ENCODE data around the gene RAB3C.

RAB3C gene

GRCh38 chr5:58838729-58839128 lies 255.9 kb downstream of the RAB3C start:
- no peak for DNase-seq

GRCh38 chr5:58842852-58843251 lies 260.0 kb downstream of the RAB3C start:
- DNase-seq = no peak

GRCh38 chr5:58844395-58844794 lies 261.5 kb downstream of the RAB3C start:
- DNase-seq = no peak

GRCh38 chr5:58847041-58847440 lies 264.2 kb downstream of the RAB3C start:
- no peak for DNase-seq

- DNase-seq = no peak
Measured at GRCh38 chr5:58849223-58849622, 266.3 kb downstream of the RAB3C start.

DNA sequence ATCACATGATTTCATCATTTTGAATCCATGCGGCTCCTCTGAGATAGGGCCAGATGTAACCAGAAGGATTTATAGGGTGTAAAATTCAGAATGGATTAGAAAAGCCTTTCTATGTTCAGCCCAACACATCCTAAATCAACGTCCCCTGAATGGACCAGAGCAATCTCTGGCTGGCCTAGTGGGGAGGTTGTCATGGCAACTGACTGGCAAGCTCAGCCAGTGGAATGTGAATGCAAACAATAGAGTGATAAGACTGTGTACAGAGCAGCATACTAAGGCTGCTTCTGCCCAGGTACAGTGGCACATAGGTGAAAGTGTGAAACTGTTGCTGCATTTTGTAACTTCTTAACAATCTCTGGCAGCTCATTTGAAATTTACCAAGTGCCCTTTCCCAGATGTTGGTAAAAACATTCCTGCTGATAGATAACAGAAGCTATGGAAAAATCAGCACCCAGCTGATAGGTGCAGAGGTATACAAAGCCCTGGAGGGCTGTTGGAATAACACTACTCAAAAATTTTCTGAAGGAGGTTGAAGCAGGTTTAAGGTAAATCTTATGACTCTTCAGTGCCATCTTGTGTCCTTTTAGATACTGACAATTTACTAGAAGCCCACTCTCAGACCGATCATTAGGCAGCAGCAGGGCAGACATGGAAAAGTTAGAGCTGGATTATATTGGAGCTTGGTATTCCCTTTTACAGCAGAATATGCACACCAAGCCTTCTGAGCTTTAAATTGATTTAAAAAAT lies 267.2 kb downstream of the RAB3C start:
- peak; percentile 24 to 29 for DNase-seq

DNA sequence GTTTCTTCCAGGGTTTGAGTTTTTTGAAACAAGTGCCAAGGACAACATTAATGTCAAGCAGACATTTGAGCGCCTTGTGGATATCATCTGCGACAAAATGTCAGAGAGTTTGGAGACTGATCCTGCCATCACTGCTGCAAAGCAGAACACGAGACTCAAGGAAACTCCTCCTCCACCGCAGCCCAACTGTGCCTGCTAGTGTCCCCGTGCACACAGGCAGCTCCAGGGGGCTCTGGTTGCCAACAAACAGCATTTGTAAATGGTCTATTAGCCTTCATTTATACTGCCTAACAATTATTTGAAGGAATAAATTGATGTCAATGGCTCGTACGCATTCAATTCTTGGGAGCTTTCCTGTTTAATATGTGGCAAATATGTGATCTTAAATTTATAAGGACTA lies 268.3 kb downstream of the RAB3C start:
- no peak for DNase-seq

DNA sequence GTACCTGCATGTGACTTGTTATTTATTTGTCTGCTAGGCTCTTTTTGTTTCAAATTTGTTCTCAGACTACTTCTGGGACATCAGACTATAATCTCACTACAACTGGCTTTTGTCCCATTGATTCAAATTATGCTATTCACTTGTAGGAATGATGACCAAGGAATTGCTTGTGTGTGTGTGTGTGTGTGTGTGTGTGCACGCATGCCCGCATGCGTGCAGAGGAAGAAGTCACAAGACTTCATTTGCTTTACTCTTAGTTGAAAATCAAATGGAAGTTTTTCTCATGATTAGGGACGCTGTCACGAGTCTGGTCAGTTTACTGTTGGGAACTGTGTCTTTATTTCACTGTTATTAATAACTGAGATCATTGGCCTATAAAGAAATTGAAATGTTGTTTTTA lies 268.7 kb downstream of the RAB3C start:
- DNase-seq = no peak

DNA sequence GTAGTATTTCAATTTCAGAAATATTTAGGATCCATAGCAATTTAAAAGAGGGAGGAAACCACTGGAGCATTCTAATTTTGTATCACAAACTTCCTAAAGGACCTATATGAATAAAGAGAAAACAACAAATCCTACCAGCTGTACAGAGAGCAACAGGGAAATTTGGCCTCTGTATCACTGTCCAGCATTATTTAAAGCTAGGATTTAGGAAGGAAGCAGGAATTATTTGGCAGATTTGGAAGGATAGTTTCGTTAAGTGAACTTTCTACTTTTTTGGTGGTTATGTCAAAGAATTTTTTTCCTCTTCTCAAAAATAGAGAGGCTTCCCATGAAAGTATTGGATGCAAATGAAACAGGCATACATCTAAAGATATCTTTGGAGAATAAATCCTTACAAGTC lies 269.7 kb downstream of the RAB3C start:
- DNase-seq = no peak

DNA sequence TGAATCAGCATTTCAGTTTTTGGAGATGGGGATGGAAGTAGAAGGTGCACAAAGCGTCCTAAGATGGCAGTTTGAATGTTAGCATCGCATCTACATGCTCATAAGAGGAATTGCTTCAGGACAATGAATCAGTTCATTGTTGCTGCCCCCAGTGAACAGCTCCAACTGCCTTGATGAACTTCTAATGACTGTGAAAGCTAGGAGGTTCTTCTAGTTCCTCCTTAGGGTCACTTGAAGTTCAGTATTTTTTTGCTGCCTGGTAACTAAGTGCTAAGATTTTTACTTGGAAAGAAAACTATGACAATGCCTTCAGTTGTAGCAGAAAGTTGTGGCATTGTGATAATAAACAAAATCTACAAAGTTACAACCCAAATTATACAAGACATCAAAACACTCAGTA lies 271.6 kb downstream of the RAB3C start:
- no peak for DNase-seq

DNA sequence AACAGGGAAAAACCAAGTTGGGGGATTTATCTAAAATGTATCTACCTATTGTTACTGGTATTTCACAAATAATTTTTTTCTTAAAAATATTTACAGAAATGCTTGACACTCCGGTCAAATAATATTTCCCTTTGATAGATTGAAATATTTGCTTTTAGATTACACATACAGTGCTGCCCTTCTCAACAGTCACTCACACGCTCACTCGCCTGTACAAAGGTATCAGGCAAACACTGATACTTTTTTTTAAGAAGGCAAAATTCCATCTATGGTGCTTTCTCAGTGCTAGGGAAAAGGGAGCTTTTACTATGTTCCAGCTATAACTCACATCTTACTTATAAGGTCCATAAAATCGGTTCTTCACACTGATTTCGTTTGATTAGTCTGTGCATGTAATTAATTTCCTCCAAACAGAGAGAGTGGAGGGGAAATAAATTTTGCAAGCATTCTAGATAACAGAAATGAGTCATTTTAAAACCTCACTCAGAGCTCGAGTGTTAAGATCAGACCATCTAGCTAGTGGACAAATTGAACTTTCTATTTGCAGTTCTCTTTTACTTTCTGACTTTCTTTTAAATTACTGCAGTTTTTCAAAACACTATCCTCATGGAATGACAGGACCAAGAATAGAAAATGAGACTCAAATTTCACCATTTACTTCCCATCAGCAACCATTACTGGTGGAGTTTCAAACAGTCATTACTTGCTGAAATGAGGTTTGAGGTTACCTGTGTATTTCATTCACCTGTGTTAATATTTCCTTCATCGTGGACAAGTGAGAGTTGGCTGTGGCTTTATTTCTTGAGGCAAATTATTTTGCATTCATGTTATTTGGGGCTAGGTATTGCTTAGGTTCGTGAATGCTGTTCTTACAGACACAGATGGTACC lies 273.2 kb downstream of the RAB3C start:
- DNase-seq = no peak

GRCh38 chr5:58857609-58858008 lies 274.7 kb downstream of the RAB3C start:
- no peak for DNase-seq

- no peak for DNase-seq
Measured at GRCh38 chr5:58860680-58861079, 277.8 kb downstream of the RAB3C start.

DNA sequence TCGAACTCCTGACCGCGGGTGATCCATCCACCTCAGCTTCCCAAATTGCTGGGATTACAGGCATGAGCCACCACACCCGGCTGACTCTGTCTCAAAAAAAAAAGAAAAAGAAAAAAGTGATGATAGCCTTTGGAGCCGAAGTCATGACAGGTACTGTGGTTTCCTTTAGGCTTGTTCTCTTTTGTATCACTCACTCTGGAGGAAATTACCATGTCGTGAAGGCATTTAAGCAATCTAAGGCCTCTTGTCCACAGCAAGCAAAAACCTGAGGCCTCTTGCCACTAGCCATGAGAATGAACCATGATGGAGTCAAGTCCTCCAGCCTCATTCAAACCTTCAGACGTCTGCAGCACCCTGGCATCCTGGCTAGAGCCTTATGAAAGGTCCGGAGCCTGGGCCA lies 286.1 kb downstream of the RAB3C start:
- no peak for DNase-seq

- peak in 1 of 2 experiments; percentile 25 for DNase-seq
Measured at GRCh38 chr5:58871648-58872242, 288.9 kb downstream of the RAB3C start.

DNA sequence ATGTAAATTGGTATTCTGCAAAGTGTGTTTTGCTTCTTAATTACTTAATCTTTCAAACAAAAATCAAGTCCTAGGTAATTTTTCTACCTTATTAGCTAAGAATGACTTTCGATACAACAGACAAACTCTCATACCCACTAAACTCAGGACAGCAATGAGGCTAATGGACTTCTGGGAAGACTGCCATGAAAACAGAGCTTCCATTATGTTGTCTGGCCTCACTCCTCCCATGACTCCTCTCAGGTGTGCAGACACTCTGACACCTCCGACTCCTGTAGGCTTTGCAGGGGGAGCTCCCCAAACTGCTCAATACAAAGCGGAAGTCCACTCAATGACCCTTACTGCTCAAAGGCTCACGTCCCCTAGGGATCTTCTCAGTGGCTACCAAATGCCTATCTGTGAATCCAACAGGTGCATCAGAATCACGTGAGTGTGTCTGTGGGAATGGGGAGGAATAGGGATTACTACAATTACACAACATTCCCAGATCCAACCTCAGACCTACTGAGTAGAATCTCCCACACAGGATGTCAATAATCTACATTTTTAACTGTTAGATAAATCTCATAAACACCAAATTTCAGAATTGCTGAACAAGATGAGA lies 289.9 kb downstream of the RAB3C start:
- DNase-seq = peak; percentile 4 to 76

DNA sequence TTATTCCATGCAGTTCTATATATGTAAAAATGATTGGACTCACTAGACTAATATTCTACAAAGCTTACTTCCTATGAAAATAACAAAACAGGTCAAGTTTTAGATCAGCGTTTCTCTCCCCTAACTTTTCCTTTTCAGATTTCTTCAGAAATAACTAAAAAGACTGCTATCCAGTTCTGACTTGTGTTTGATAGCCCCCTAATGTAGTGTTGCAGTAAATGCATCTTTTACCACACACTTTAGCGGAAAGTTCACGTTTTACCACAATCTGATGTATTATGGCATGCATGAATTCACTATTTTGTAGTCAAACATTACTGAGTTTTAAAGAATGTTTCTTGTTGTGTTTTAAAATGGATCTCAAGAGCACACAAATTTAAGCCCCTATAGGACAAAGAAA lies 292.7 kb downstream of the RAB3C start:
- DNase-seq = no peak

DNA sequence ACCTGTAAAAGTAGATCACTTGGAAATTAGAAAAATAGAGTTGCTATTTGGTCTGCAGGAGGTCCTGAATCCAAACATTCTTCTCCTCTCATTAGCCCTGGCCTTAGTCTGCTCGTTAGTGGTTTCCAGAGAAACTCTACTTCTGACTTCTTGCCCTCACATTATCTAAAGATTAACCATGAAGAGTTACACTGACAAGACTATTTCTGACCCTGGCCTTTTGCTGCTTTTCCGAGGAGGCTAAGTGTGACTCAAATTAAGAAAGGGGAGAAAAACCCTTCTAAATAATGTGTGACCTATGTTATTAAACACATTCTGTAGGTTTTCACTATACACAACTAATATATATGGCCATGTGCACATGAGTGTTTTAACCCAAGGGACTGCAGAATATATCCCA lies 302.4 kb downstream of the RAB3C start:
- DNase-seq = no peak

DNA sequence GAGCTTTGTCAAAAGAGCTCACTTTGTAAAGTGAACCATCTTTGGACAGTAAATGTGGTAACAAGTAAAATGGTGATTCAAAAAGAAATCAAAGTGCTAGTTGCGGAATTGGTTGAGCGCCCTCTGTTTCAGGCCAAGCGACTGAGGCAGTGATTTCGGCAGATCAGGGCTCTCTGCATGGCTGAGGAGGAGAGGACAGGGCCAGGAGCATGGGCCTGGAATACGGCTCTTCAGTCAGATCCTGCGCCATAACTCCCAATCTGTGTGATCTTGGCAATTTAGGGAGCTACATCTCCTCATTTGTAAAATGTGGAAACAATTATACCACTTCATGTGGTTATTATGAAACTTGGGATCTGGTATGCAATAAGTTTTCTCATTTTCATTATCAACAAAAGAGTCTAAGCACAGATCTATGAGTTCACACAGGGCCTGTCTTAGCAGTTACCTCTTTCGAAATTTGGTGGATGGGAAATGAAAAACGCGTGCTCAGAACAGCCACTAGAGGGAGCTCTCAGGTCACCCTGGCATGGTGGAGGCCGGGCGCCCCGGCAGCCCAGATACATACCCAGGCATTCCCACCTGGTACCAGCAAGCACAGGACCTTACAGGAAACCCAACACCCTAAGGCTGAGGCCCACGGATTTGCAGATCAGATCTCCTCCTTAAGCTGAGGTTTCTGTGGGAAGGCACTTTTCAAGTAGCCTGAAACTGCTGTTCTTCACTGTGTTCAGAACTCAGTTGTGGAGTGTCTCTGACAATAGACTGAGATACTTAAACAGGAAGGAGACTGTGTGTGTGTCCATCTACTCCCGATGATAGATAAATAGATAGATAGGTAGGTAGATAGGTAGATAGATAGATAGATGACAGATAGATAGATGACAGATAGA lies 303.7 kb downstream of the RAB3C start:
- peak; percentile 24 to 57 for DNase-seq

GRCh38 chr5:58887311-58887710 lies 304.4 kb downstream of the RAB3C start:
- DNase-seq = no peak

DNA sequence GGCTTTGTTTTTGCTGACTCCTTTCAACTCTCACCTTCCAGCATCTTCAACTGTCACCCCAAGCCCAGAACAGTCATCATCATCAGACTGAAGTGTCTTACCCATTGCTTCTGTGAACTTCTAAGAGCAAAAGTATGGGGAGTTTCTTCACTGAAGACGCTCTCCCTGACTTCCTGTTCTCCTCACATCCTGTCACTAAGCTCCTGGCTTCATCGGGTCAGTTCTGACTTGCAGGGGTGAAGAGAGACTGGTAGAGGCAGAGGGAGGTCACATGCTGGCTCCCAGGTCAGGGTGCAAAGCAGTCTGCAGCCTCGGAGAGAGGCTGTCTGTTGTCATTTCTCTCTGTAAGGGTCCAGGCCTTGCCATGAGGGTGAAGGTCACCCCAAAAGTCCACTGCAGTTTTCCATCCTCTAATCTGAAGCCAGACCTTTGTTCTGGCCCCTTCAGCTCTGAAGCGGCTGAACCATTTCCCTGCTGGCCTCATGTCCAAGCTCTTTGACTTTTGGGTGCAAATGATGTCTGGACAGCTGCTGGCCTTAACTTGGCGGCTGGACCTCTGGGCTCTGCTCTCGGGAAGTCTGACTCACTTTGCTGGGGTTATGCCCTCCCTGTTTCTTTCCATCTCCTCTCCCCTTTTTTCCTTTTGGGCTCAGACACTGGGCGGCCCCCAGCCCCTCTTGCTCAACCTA lies 305.0 kb downstream of the RAB3C start:
- DNase-seq = no peak

DNA sequence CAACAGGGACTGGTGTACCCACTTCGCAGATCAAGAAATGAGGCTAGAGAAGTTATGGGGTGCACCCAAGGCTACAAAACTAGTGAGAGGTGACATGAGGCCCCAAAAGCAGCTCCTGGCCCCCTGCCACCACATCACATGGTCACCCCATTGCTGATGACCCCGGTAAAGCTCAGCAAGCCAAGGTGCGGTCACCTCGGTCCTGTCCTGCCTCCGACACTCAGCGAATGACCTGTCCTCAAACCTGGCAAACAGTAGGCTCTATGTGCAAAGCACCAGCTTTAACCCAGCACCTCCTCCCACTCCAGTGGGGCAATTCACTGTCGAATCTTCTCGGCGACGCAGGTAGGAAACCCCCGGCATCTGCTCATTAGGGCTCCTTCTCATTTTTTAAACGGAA lies 307.4 kb downstream of the RAB3C start:
- DNase-seq = no peak

All from NCI-H2081 (cell line).